Skeletal muscle satellite cell (primary cell): ENCODE results near the gene CLEC2L.

ENCODE experiments used
- H3K27me3 ChIP-seq: 2 replicates; pipeline ENCODE4 v1.7.0; 2013; ENCODE audit warnings: low read length; ENCODE audit not compliant: control insufficient read depth, insufficient read depth
- H3K36me3 ChIP-seq: 2 replicates; pipeline ENCODE4 v1.7.0; 2013; ENCODE audit warnings: mild to moderate bottlenecking, control low read depth, low read length; ENCODE audit not compliant: insufficient read depth
- H3K4me1 ChIP-seq: 2 replicates; pipeline ENCODE4 v1.7.0; 2013; ENCODE audit warnings: low read length; ENCODE audit not compliant: control insufficient read depth, insufficient read depth
- H3K4me2 ChIP-seq: 2 replicates; pipeline ENCODE4 v1.7.0; 2013; ENCODE audit warnings: mild to moderate bottlenecking, low read length
- H3K4me3 ChIP-seq: 2 replicates; pipeline ENCODE4 v1.7.0; 2013; ENCODE audit warnings: low read length
- H3K9ac ChIP-seq: 2 replicates; pipeline ENCODE4 v1.7.0; 2013; ENCODE audit warnings: mild to moderate bottlenecking, low read depth, low read length, moderate library complexity
- H3K9me3 ChIP-seq: replicated peaks from 2 replicates; pipeline ENCODE4 v1.7.0; 2013; ENCODE audit warnings: mild to moderate bottlenecking, control low read depth, low read length

The CLEC2L gene

DNA sequence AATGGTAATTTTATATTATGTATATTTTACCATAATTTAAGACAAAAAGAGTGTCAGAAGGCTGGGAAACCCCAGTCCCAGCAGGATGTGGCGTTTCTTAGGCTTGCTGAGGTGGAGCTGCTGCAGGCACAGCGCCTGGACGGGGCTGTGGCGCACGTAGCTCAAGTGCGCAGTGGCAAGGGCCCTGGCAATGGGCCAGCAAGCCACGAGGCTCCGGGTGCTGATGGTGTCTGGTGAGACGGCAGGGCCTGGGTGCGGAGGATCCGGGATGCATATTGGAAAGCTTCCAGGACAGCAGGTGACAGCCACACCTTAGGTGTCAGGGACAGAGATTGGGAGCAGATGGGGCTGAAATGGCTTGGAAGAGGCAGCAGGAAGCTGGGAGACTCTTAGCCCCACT lies 37.2 kb downstream of the CLEC2L start:
- Histone ChIP-seq H3K36me3 (peaks cover 33% of the 10 kb centered on the region), H3K4me1 (no peaks in the 10 kb centered on the region), H3K27me3 (peaks cover 5% of the 10 kb centered on the region), H3K9ac (no peak overlapping the region), H3K4me3 (no peak overlapping the region), H3K9me3 (no peaks in the 10 kb centered on the region), H3K4me2 (no peak overlapping the region)

DNA sequence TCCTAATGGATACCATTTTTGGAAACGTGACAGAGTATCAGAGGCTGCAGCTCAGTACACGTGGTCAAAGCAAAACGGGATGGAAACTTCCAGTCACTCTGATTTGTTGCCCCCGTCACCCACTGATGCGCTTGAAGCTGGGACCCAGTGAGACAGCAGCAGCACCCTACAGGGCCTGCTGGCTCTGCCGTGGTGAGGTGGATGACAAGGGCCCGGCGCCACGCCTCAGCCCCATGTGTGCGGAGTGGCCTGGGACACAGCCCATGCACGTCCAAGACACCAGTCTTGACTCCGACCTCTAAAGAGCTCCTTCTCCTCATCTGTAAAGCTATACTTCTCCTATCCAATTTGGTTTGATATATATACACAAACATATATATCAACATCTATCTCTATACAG lies 39.0 kb downstream of the CLEC2L start:
- H3K4me1 ChIP-seq = no peaks in the 10 kb centered on the region
- H3K36me3 ChIP-seq = peaks cover 49% of the 10 kb centered on the region
- H3K9me3 ChIP-seq = no peaks in the 10 kb centered on the region
- no peak overlapping the region for H3K4me3 ChIP-seq
- no peaks in the 10 kb centered on the region for H3K27me3 ChIP-seq
- H3K9ac ChIP-seq = no peak overlapping the region
- H3K4me2 ChIP-seq = no peak overlapping the region

DNA sequence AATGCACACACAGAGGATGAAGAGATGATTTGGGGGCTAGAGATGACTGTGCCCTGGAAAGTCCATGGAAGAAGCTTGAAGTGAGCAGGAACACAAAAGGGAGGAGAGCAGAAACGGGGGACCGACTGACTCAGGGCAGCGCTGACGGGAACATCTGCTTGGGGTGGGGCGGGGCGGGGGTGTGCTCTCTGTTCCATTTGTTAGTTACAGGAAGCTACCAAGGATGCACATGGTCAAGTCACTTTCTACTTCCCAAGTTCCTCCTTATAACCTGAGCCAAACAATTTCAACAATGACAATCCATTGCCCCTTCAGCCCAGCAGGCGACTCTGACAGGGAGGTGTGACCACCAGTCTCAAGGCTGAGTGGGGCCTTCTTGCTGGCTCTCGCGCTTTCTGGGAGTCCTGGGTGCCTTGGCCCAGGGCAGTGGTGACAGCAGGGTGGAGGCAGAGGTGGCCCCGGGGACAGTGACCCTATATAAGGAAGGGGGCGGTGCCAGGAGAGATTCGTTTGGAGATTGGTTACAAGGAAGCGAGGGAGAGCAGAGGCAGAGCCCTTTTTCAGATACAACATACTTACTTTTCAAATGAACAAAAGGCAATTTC lies 39.6 kb downstream of the CLEC2L start:
- Histone ChIP-seq H3K4me3 (no peak overlapping the region), H3K36me3 (peaks cover 54% of the 10 kb centered on the region), H3K9me3 (no peaks in the 10 kb centered on the region), H3K4me1 (no peaks in the 10 kb centered on the region), H3K27me3 (no peaks in the 10 kb centered on the region), H3K4me2 (no peak overlapping the region), H3K9ac (no peak overlapping the region)

DNA sequence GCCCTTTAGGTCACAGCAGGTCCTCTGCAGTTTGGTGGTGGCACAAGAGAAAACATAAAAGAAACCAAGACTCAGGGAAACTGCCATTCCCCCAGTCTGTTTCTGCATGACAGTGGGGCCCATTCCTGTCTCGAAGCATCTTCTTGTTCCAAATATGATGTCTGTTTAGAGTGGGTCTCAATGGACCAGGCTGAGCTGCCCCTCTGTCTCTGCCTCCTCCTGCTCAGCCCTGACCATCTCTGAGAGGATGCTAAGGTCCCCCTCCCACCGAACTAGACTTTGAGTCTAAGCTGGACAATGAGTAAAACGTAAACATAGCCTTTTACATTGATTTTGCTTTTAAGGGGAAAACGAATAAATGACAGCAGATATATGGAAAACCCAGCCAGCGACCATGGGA lies 40.4 kb downstream of the CLEC2L start:
- Histone ChIP-seq H3K4me3 (no peak overlapping the region), H3K9me3 (no peaks in the 10 kb centered on the region), H3K36me3 (peaks cover 62% of the 10 kb centered on the region), H3K4me1 (no peaks in the 10 kb centered on the region), H3K27me3 (no peaks in the 10 kb centered on the region), H3K9ac (no peak overlapping the region), H3K4me2 (no peak overlapping the region)

DNA sequence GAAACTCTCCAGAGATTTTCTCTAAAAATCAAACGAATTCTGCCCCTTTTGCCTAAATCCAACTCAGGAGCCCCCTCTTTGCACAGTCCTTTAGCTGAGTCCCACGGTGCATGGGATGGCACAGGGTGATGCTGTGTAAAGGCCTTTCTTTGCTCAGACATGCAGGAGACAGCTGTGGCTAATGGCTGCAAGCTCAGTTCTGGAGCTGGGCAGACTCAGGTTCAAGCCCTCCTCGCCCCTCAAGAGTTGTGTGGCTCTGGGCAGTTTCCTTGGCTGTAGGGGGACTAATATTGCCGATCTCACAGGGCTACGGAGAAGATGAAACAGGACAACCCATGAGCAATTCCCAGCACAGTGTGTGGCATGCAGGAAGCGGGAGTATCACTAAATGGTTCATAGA lies 42.6 kb downstream of the CLEC2L start:
- no peaks in the 10 kb centered on the region for H3K4me1 ChIP-seq
- H3K9me3 ChIP-seq = no peaks in the 10 kb centered on the region
- peaks cover 84% of the 10 kb centered on the region for H3K36me3 ChIP-seq
- H3K27me3 ChIP-seq = no peaks in the 10 kb centered on the region
- H3K4me3 ChIP-seq = no peak overlapping the region
- no peak overlapping the region for H3K4me2 ChIP-seq
- H3K9ac ChIP-seq = no peak overlapping the region

DNA sequence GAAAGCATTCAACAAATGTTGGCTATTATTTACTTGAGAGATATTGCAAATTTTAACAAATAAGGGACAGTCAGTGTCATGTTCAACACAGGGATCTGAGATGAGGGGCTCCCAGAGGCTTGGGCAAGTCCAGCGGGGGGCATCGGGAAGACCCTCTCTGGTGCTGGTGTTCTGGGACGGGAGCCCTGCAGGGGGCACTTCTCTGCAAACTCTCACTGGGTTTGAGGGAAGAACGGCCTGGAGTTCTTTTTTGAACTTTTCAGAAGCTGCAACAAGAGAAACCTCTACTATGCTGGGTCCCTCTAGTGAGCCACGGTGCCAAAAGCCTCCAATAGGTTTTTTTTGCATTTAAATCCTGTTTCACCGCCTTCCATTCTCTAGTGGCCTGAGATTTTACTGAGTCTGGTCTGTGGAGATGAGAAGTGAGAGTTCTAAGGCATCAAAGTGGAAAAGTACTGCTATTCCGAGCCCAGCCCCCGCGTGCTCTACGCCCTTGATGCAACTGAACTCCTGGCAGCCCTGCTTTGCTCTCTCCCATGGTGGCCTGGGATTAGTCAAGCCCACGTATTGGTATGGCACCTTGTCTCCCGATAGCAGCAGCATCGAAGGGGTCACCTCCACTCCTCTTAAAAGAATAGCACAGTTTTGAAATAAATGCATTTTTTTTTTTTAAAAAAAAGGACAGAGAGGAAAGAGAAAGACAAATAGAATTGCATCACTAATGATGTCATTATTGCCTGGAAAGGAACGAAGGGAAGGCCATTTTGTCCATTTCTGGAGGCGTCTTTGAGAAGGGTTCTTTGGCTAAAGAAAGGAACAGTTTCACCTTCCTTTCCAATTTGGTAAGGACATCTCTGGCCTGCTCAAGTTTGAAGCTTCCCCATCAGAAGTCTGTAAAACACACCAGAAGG lies 43.5 kb downstream of the CLEC2L start:
- Histone ChIP-seq H3K4me3 (no peak overlapping the region), H3K4me1 (no peaks in the 10 kb centered on the region), H3K36me3 (peaks cover 92% of the 10 kb centered on the region), H3K9ac (no peak overlapping the region), H3K9me3 (no peaks in the 10 kb centered on the region), H3K27me3 (no peaks in the 10 kb centered on the region), H3K4me2 (no peak overlapping the region)

DNA sequence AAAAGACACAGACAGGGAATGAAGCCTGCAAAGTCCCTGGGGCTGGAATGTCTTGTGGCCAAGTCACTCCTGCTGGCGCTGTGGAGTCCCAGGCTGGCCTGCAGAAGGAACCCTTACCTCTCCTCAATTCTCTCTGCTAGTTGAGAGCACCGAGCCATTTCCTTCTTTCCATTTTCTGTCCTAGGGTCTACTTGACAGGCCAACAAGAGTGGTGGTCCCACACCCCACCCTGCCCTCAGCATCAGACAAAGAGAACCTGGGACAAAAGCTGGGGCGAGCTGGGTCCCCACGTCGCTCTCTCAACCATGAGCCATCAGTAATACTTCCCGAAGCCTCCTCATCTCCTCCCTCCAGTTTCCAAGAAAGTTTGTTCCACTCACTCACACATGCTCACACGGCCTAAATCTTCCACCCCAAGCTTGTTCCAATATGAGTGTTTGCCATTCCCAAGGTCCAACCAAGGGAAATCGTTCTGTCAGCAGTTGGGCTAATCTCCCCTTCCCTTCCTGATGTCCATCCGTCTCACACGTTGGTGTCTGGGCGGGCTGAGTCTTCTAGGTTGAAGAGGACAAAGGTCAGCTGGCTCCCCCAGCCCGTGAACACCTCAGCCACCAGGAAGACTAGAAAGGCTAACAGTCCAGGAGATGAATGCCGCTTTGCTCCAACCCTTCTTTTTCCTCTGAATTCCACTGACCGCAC lies 44.3 kb downstream of the CLEC2L start:
- Histone ChIP-seq H3K9me3 (no peaks in the 10 kb centered on the region), H3K4me2 (no peak overlapping the region), H3K27me3 (no peaks in the 10 kb centered on the region), H3K9ac (no peak overlapping the region), H3K36me3 (peaks cover 88% of the 10 kb centered on the region), H3K4me3 (no peak overlapping the region), H3K4me1 (no peaks in the 10 kb centered on the region)

DNA sequence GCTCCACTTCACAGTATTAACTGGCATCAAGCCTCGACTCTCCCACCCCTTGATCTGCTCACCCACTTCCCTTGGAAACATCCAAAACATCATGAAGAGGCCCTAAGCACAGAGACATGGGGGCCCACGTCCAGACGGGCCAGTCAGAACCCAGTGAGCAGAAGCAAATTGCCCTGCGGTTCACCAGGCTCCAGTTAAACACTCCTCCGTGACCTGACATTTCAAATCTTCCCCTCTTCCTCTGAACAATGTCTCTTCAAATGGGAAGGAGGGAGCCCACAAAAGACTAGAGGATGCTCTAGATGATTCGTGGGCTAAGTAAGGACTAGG lies 44.8 kb downstream of the CLEC2L start:
- H3K9ac ChIP-seq = no peak overlapping the region
- no peak overlapping the region for H3K4me3 ChIP-seq
- H3K36me3 ChIP-seq = peaks cover 89% of the 10 kb centered on the region
- H3K4me2 ChIP-seq = no peak overlapping the region
- H3K4me1 ChIP-seq = no peaks in the 10 kb centered on the region
- H3K9me3 ChIP-seq = no peaks in the 10 kb centered on the region
- H3K27me3 ChIP-seq = no peaks in the 10 kb centered on the region

DNA sequence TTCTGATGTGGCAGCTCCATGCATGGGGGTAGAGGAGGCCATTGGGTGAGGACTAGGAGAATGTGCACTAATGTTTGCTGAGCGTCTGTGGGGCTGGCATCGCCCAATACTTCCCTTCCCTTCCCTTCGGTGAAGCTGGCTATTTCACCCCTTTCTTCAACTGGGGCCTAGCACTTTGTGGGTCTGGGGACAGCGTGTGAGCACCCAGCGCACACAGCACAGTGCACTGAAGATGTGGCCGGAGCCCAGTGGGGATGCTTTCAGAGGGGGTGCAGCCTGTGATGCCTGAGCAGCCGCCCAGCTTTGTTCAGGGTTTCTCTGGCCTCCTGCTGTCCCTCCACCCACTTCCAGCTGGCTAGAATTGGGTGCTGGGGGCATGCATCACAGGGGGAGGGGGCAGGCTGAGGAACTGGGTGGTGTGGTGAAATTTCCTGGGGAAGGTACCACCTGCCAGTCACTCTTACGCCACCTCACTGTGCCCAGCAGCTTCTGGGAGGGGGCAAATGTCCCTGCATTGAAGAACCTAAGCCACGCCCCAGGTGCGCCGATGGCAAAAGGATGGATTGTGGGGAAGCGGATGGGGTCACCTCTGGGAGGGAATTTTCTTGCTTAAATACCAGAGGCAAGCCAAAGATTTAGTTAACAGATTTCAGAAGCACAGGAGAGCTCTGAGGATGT lies 45.5 kb downstream of the CLEC2L start:
- Histone ChIP-seq H3K27me3 (no peaks in the 10 kb centered on the region), H3K4me3 (no peak overlapping the region), H3K4me1 (no peaks in the 10 kb centered on the region), H3K9me3 (no peaks in the 10 kb centered on the region), H3K36me3 (peaks cover 87% of the 10 kb centered on the region), H3K4me2 (no peak overlapping the region), H3K9ac (no peak overlapping the region)

DNA sequence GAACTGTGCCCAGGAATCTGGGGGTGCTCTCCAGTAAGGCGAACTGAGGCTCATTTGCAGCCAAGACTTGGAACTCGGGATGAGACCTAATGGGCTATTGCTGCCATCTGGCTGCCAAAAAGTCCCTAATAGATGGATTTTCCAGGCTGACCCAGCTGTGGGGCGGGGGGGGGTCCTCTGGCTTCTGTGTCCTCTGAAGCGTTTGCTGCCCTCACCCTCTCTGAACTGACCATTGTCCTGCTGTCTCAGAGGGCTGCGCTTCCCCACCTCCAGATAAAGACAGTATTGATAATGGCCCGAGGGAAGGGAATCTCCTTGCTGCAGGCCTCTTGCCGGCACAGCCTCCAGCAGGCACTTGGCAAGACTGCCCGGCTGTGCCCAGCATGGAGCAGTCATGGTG lies 46.6 kb downstream of the CLEC2L start:
- H3K4me2 ChIP-seq = no peak overlapping the region
- no peaks in the 10 kb centered on the region for H3K4me1 ChIP-seq
- H3K9ac ChIP-seq = no peak overlapping the region
- H3K4me3 ChIP-seq = no peak overlapping the region
- H3K36me3 ChIP-seq = peaks cover 87% of the 10 kb centered on the region
- no peaks in the 10 kb centered on the region for H3K9me3 ChIP-seq
- H3K27me3 ChIP-seq = no peaks in the 10 kb centered on the region

DNA sequence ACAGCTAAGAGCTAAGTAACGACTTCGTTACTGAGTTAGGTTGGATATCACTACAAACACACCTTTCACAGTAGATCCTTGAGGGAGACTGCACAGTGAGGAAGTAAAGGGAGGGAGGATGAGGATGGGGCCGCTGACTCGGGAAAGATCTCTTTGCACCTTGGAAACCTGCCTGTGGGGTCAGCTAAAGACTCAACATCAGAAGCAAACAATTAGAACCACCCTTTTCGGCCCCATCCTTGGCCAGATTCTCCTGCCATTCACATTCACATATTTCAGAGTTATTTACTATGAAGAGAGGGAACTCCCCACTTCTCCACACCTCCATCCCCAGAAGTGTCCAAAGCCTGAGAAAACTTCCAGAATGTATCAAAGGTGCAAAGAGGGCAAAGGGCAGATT lies 47.1 kb downstream of the CLEC2L start:
- no peak overlapping the region for H3K4me2 ChIP-seq
- H3K27me3 ChIP-seq = no peaks in the 10 kb centered on the region
- no peak overlapping the region for H3K4me3 ChIP-seq
- no peaks in the 10 kb centered on the region for H3K4me1 ChIP-seq
- H3K9ac ChIP-seq = no peak overlapping the region
- no peaks in the 10 kb centered on the region for H3K9me3 ChIP-seq
- peaks cover 91% of the 10 kb centered on the region for H3K36me3 ChIP-seq
